ENCODE data around the gene ARHGEF3.

DNA sequence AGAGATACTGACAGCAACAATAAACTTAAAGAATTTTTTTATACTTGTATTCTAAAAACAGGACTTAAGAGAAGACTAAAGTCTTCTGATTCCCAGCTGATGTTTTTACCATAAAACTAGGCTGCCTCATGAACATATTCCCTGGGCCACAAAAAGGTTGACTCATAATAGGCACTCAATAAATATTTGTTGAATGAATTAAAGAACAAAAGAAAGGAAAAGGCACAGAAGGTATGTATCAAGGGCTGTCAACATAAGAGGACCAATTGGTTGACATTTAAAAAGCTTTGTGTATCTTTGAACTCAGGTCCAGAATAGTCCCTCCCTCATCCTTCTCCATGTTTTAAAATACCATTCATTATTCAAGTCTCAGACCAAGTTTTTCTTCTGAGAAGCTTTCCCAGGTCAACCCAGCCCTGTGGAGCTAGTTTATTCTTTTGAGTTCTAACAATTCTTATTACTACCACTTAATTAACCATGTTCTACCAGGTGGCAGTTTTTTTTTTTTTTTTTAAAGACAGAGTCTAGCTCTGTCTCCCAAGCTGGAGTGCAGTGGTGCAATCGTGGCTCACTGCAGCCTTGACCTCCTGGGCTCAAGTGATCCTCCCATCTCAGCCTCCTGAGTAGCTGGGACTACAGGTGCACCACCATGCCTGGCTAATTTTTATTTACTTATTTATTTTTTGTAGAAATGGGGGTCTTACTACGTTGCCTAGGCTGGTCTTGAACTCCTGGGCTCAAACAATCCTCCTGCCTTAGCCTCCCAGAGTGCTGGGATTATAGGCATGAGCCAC is 17.5 kb upstream of the ARHGEF3 start:
- TF ChIP-seq, protein P1, sequence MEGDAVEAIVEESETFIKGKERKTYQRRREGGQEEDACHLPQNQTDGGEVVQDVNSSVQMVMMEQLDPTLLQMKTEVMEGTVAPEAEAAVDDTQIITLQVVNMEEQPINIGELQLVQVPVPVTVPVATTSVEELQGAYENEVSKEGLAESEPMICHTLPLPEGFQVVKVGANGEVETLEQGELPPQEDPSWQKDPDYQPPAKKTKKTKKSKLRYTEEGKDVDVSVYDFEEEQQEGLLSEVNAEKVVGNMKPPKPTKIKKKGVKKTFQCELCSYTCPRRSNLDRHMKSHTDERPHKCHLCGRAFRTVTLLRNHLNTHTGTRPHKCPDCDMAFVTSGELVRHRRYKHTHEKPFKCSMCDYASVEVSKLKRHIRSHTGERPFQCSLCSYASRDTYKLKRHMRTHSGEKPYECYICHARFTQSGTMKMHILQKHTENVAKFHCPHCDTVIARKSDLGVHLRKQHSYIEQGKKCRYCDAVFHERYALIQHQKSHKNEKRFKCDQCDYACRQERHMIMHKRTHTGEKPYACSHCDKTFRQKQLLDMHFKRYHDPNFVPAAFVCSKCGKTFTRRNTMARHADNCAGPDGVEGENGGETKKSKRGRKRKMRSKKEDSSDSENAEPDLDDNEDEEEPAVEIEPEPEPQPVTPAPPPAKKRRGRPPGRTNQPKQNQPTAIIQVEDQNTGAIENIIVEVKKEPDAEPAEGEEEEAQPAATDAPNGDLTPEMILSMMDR (conservative IDR thresholded peaks at IDR 0.05; ENCODE audit: low read length), result no peak
- no peak for TF ChIP-seq EZH2phosphoT487 (IDR thresholded peaks at IDR 0.05; ENCODE audit: borderline replicate concordance)

All from Loucy (cell line).